Adipocyte (in vitro differentiated cells): ENCODE results near the gene AGMO.

Experiments
- DNase-seq: peaks from one replicate; pipeline ENCODE4 v3.0.0-alpha.2; 2015; ENCODE audit warnings: low read depth
- H3K27me3 ChIP-seq: replicated peaks from 2 replicates; pipeline ENCODE4 v1.7.0; 2013; ENCODE audit warnings: mild to moderate bottlenecking, low read length, moderate library complexity; ENCODE audit not compliant: control insufficient read depth, insufficient read depth
- H3K36me3 ChIP-seq: 2 replicates; pipeline ENCODE4 v1.7.0; 2013; ENCODE audit warnings: low read length, mild to moderate bottlenecking, moderate library complexity; ENCODE audit not compliant: control insufficient read depth, insufficient read depth, severe bottlenecking
- H3K4me1 ChIP-seq: 2 replicates; pipeline ENCODE4 v1.7.0; 2013; ENCODE audit warnings: mild to moderate bottlenecking, low read length, moderate library complexity; ENCODE audit not compliant: control insufficient read depth, insufficient read depth
- H3K4me3 ChIP-seq: 2 replicates; pipeline ENCODE4 v1.7.0; 2013; ENCODE audit warnings: mild to moderate bottlenecking, low read length, moderate library complexity
- H3K9ac ChIP-seq: 2 replicates; pipeline ENCODE4 v1.7.0; 2013; ENCODE audit warnings: mild to moderate bottlenecking, low read length, moderate library complexity
- H3K9me3 ChIP-seq: 2 replicates; pipeline ENCODE4 v1.7.0; 2013; ENCODE audit warnings: mild to moderate bottlenecking, low read length, moderate library complexity; ENCODE audit not compliant: control insufficient read depth

AGMO gene

DNA sequence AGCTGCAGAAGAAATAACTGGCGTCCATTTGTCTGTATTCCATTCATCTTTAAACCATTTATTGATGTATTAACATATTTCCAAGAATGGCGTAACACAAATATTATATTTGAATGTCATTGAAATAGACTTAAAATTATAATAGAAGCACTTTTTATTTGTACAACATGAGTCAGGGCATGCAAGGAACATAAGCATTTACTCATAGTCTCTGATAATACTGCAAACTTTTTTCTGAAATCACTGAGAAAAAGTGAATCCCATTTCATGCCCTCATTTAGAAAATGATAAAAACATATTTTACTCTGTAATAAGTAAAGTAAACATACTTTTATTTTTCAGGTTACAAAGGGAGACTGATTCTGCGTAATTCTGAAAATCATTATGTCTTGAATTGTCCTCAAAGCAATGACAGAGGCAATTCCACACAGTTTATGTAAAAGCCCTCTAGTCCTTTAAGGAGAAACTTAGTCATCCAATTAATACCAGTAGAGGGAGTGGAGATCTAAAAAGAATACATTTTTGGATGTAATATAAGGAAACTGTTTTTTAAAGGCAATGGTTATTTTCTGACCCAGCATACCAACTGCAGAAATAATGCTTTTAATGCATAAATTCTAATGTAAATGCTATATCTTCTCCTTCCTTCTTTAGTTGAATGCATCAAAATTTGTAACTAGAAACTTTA is 58.1 kb downstream of the AGMO start:
- Histone ChIP-seq H3K27me3 (no peaks in the 10 kb centered on the region), H3K4me3 (no peak overlapping the region), H3K9ac (no peak overlapping the region), H3K36me3 (no peaks in the 10 kb centered on the region), H3K9me3 (no peaks in the 10 kb centered on the region), H3K4me1 (peaks cover 9% of the 10 kb centered on the region)
- DNase-seq, result peak; percentile 70

DNA sequence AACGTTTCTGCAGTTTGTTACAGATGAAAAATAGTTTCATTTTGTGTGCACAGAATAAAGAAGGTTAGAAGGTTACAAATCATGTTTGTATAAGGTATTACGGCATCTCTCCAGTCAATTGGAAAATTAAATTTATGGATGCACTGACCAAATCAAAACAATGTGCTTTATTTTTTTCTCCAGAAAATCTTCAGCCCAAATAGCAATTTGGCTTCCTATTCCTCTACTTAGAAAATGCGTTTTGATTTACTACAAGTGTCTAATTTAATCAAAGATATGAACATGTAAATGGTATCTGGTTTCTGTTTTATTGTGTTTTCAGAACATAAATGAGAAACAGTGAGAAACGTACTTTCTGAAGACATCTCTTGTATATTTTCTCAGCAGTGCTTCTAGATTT is 63.4 kb downstream of the AGMO start:
- H3K4me3 ChIP-seq, result no peak overlapping the region
- H3K36me3 ChIP-seq, result no peaks in the 10 kb centered on the region
- no peak for DNase-seq
- H3K9ac ChIP-seq, result no peak overlapping the region
- H3K4me1 ChIP-seq, result no peaks in the 10 kb centered on the region
- no peaks in the 10 kb centered on the region for H3K9me3 ChIP-seq
- no peaks in the 10 kb centered on the region for H3K27me3 ChIP-seq

DNA sequence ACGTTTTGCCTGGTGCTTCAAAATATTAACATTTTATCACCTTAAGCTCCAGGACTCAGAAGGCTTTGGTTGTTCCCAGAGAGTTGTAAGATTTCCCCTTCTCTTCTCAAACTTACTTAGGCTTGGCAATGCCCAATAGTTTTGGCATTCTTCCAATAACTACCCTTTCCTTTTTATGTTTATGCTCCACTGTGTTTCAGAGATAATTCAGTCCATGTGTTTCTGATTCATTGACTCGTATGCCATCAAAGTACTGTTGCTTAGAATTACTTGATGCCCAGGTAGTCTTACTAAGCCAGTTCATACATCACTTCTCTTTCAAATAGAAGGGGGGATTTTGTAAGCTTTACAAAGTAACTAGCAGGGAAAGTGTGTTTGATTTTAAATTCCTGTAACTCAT is 66.6 kb downstream of the AGMO start:
- Histone ChIP-seq H3K27me3 (no peaks in the 10 kb centered on the region), H3K9ac (no peak overlapping the region), H3K36me3 (no peaks in the 10 kb centered on the region), H3K9me3 (no peaks in the 10 kb centered on the region), H3K4me3 (no peak overlapping the region), H3K4me1 (no peaks in the 10 kb centered on the region)
- peak; percentile 41 for DNase-seq

DNA sequence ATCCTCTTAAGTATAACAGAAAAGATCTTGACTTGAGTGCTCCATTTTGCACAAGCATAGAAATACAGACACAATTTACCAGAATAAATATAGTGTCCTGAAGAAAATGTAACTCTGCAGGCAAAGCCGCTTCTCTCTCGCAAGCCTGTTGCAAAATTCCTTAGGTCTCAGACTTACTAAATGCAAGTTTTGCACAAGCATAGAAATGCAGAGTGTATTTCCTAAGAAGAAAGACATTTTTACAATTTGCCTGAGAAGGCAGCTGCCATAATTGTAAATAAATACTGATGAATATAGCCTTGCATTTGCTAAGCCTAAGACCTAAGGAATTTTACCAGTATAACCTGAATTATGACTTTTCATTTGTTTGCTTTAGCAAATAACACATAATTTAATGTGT is 67.1 kb downstream of the AGMO start:
- Histone ChIP-seq H3K9me3 (no peaks in the 10 kb centered on the region), H3K27me3 (no peaks in the 10 kb centered on the region), H3K4me3 (no peak overlapping the region), H3K9ac (no peak overlapping the region), H3K36me3 (no peaks in the 10 kb centered on the region), H3K4me1 (no peaks in the 10 kb centered on the region)
- peak; percentile 21 for DNase-seq

DNA sequence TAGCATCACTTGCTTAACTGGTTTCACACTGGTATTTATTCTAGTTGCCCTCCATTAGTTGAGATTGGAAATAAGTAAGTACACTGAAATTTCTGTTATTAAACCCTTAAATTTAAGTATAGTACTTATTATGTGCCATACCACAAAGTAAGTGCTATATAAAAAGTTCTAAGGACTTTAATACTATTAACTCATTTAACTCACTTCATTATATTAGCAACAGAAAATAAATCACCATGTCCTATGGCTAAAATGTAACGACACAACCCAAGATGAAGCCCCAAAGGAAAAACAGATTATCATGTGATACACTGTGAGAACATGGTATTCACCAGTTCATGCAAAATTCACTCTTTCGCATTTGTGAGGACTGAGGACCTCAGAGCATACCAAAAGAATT is 70.5 kb downstream of the AGMO start:
- no peaks in the 10 kb centered on the region for H3K4me1 ChIP-seq
- no peaks in the 10 kb centered on the region for H3K9me3 ChIP-seq
- H3K4me3 ChIP-seq, result no peak overlapping the region
- H3K9ac ChIP-seq, result no peak overlapping the region
- no peak for DNase-seq
- no peaks in the 10 kb centered on the region for H3K27me3 ChIP-seq
- H3K36me3 ChIP-seq, result no peaks in the 10 kb centered on the region

DNA sequence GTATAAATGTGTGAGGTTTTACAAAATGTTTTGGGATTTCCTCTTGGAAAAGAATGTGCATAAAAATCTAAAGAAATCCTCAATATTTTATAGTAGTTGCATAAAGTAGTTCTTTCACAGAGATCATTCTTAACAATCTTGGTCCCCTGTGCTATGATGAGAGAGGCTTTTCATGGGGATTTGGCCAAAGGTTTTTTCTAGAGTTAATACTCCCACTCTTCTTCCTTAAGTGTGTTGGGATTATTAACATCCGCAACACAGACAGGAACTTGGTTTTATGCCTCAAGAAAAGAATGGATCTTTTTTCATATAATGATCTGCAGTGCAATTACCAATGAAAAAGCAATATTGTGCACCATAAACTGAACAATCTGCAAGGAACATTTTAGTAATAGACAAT is 71.5 kb downstream of the AGMO start:
- H3K4me1 ChIP-seq, result no peaks in the 10 kb centered on the region
- no peaks in the 10 kb centered on the region for H3K27me3 ChIP-seq
- DNase-seq, result no peak
- H3K36me3 ChIP-seq, result no peaks in the 10 kb centered on the region
- H3K4me3 ChIP-seq, result no peak overlapping the region
- H3K9ac ChIP-seq, result no peak overlapping the region
- no peaks in the 10 kb centered on the region for H3K9me3 ChIP-seq

DNA sequence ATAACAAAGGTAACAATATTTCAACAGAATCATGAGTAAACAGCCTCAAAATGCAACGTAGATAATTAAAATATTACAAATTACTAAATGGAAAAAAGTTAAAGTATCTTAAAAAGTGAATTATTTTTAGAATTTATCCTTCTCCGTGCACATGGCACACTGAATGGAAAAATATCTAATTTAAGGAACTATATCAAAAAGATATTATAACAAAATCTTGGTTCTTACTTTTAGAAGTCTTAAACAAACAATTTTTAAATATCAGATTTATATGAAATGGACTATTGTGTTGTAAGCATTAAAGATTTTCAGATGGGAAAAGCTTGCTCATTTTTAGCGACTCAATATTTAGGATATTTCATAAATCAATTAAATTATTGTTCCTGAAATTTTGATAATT is 72.0 kb downstream of the AGMO start:
- DNase-seq, result no peak
- no peak overlapping the region for H3K4me3 ChIP-seq
- H3K36me3 ChIP-seq, result no peaks in the 10 kb centered on the region
- no peaks in the 10 kb centered on the region for H3K9me3 ChIP-seq
- no peaks in the 10 kb centered on the region for H3K4me1 ChIP-seq
- no peak overlapping the region for H3K9ac ChIP-seq
- H3K27me3 ChIP-seq, result no peaks in the 10 kb centered on the region

DNA sequence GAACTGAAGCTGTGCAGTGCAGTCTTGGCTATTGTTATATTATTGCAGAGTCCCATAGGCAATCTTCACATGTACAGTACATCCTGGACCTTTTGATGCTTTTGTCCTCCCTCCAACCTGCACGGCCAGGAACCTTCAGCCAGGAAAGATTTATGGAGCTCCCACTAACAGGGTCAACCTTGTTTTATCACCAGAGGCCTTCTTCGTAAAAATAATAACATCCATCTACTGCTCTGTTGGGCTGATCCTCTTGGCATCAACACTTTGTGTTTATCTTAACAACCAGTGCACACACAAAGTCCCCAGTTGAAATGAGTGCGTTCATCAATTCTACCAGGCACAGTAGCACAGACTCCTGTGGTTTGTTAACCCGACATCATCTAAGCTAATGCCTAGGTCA is 72.4 kb downstream of the AGMO start:
- no peak overlapping the region for H3K9ac ChIP-seq
- no peaks in the 10 kb centered on the region for H3K9me3 ChIP-seq
- no peaks in the 10 kb centered on the region for H3K4me1 ChIP-seq
- H3K4me3 ChIP-seq, result no peak overlapping the region
- H3K27me3 ChIP-seq, result no peaks in the 10 kb centered on the region
- DNase-seq, result no peak
- H3K36me3 ChIP-seq, result no peaks in the 10 kb centered on the region

DNA sequence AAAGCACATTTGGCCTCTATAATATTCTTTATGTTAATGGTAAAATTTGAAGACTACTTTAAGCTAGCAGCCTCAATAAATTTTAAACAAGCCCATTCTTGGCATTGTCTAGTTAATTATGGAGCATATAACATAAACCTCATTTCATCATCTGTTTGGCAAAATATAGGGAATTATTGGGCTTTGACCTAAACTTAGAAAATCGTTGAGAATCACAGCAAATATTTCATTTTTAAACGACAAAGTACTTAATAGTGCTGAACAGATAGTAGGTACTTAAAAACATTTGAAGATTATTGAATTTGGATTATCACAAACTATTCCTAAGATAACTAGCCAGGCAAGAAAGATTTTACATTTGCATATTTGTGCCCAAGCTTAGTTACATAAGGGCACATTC is 73.4 kb downstream of the AGMO start:
- Histone ChIP-seq H3K9me3 (no peaks in the 10 kb centered on the region), H3K9ac (no peak overlapping the region), H3K27me3 (no peaks in the 10 kb centered on the region), H3K36me3 (no peaks in the 10 kb centered on the region), H3K4me3 (no peak overlapping the region), H3K4me1 (no peaks in the 10 kb centered on the region)
- no peak for DNase-seq

DNA sequence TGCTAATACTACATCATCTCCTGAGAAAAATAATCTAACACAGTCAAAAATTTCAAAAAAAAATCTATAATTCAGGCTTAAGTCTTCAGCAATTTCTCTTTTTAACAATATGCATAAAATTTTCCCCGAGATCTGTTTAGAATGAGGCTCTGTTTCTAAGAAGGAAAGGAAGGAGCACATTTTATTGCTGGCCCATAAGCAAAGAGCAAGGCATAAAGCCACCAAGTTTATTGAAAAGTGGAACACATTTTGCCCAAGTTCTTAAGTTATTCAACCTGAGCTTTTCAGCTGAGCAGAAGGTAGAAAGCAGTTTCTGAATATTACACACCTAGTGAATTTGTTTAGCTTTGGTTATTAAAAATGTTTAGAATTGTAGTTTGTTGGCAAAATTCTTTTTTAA is 73.9 kb downstream of the AGMO start:
- Histone ChIP-seq H3K4me3 (no peak overlapping the region), H3K36me3 (no peaks in the 10 kb centered on the region), H3K9ac (no peak overlapping the region), H3K4me1 (no peaks in the 10 kb centered on the region), H3K27me3 (no peaks in the 10 kb centered on the region), H3K9me3 (no peaks in the 10 kb centered on the region)
- no peak for DNase-seq

DNA sequence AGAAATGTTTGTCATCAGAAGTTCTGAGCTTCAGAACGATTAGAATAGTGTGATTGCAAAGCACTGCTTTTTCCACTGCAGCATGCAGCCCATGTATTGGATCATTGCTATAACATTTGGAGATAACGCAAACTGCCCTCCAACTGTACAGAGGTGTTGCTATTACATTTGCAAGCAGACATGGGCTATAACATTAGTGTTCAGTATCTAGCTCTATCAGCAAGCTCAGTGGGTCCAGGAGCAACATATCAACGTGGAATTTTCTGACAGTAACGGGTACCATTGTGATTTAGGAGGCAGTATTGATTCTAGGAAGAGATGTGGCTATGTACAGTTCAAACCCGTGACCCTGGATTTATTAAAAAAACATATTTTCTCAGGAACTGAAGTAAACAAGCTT is 75.8 kb downstream of the AGMO start:
- no peak overlapping the region for H3K4me3 ChIP-seq
- DNase-seq, result no peak

DNA sequence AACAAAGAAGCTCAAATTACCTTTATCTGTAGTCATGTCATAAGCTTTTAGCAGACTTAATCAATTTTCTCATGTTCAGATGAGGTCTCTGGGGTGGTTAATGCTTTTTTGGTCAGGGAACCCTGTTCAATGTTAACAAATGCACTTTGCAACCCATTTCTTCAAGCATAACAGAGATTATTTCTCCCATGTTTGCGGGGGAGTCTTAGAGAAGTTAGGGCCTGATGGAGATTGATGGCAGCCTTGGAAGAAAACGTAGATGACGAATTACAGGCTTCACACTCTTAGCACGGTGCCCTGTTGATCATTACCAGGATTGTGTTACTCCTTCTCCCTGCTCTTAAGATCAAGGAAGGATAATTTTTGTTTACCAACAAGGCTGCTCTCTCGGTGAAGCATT is 76.4 kb downstream of the AGMO start:
- no peak for DNase-seq
- no peak overlapping the region for H3K9ac ChIP-seq
- H3K9me3 ChIP-seq, result no peaks in the 10 kb centered on the region
- H3K27me3 ChIP-seq, result no peaks in the 10 kb centered on the region
- no peaks in the 10 kb centered on the region for H3K4me1 ChIP-seq
- H3K36me3 ChIP-seq, result no peaks in the 10 kb centered on the region
- no peak overlapping the region for H3K4me3 ChIP-seq

More for the DNA sequence above, 75.8 kb downstream of the AGMO start:
- no peaks in the 10 kb centered on the region for H3K36me3 ChIP-seq
- no peak overlapping the region for H3K9ac ChIP-seq
- no peaks in the 10 kb centered on the region for H3K27me3 ChIP-seq
- no peaks in the 10 kb centered on the region for H3K4me1 ChIP-seq
- no peaks in the 10 kb centered on the region for H3K9me3 ChIP-seq
